Spleen (tissue), 11 donors: Measurements from ENCODE around the gene XRCC4. TPM values are rescaled to one million over a fixed set of nuclear protein-coding genes. Genes with fewer than 3 reads are reported as not detected.

Experiments
- DNase-seq: peaks from one replicate; pipeline ENCODE4 v3.0.0-alpha.2; 2020
- H3K27ac ChIP-seq, 8 donors: fragments of 200-600 bp; sonication (generic) in 7 of 8; 1 replicate in 4 of 8; 2 replicates in 4 of 8; pipeline versions ENCODE4 v1.5.0 to v1.8.0; 2016 to 2021; ENCODE audit warnings: inconsistent platforms in 4 of 8, mild to moderate bottlenecking in 4 of 8, moderate library complexity in 1 of 8
- H3K27me3 ChIP-seq, 7 donors: fragments of 200-600 bp; sonication (generic) in 6 of 7; replicated peaks in 1 of 7; 1 replicate in 4 of 7; 2 replicates in 3 of 7; pipeline versions ENCODE4 v1.5.0 to v1.8.0; 2016 to 2021; ENCODE audit warnings: inconsistent platforms in 3 of 7, mild to moderate bottlenecking in 1 of 7
- H3K36me3 ChIP-seq, 6 donors: fragments of 200-600 bp; sonication (generic) in 5 of 6; 1 replicate in 4 of 6; 2 replicates in 2 of 6; pipeline versions ENCODE4 v1.5.0 to v1.8.0; 2016 to 2021; ENCODE audit warnings: inconsistent platforms in 2 of 6
- H3K4me1 ChIP-seq, 6 donors: fragments of 200-600 bp; sonication (generic) in 5 of 6; 1 replicate in 3 of 6; 2 replicates in 3 of 6; pipeline versions ENCODE4 v1.5.0 to v1.8.0; 2016 to 2021; ENCODE audit warnings: inconsistent platforms in 3 of 6
- H3K4me3 ChIP-seq, 8 donors: fragments of 200-600 bp; sonication (generic) in 7 of 8; 1 replicate in 4 of 8; 2 replicates in 4 of 8; pipeline versions ENCODE4 v1.5.0 to v1.8.0; 2016 to 2021; ENCODE audit warnings: inconsistent platforms in 4 of 8, mild to moderate bottlenecking in 4 of 8, moderate library complexity in 2 of 8
- H3K9me3 ChIP-seq, 8 donors: fragments of 200-600 bp; sonication (generic) in 7 of 8; 1 replicate in 4 of 8; 2 replicates in 4 of 8; pipeline versions ENCODE4 v1.5.0 to v1.8.0; 2016 to 2021; ENCODE audit warnings: inconsistent platforms in 4 of 8
- CTCF ChIP-seq, 11 experiments: fragments of 200-600 bp in 7 of 11; fragments of 450-650 bp in 4 of 11; sonication (generic) in 4 of 11; IDR thresholded peaks in 8 of 11; conservative IDR thresholded peaks in 3 of 11; 1 replicate in 7 of 11; 2 replicates in 4 of 11; pipeline versions ENCODE4 v1.4.0 to v1.8.0; 2016 to 2021; ENCODE audit warnings: antibody characterized with exemption in 11 of 11, inconsistent platforms in 4 of 11, mild to moderate bottlenecking in 1 of 11
- POLR2A ChIP-seq, 3 donors: fragments of 450-650 bp; IDR thresholded peaks; one replicate each; pipeline ENCODE4 v1.5.1; 2017; ENCODE audit warnings: antibody characterized with exemption in 3 of 3, mild to moderate bottlenecking in 1 of 3
- POLR2AphosphoS5 ChIP-seq, 3 donors: sonication (generic); formaldehyde crosslinking; IDR thresholded peaks; one replicate each; pipeline ENCODE4 v1.5.1; 2017; ENCODE audit warnings: antibody characterized with exemption in 3 of 3
- WGBS, 5 donors: extraction: QIAGEN DNeasy Blood & Tissue Kit in 3 of 5; methylation state at CpG; one replicate each; pipeline versions ENCODE4 v1.1.5 to v1.1.7; 2013 to 2018; 5-methylcytosine and 5-hydroxymethylcytosine counted together
- intact Hi-C: fragments of 100-400 bp; cut with DNase I; formaldehyde crosslinking; loops from one replicate; pipeline ENCODE4 v1.15.0; 2023; ENCODE audit warnings: low total_unique reads
- polyA plus RNA-seq, 3 donors: library from polyadenylated mRNA; stranded (reverse); fragments of 200-250 nt; gene quantifications; one replicate each; pipeline ENCODE4 v1.2.1, GENCODE V29; 2013
- total RNA-seq, 7 donors: library from RNA; depleted of rRNA in 3 of 7; stranded (reverse); fragments of >200 nt in 3 of 7; fragmentation: NEBNext Ultra II Directional in 4 of 7; extraction: Animal tissue kit (Norgen Biotek cat#: 25700) in 4 of 7; gene quantifications; one replicate each; pipeline versions ENCODE4 v1.1.0 to v1.2.1, GENCODE V29; 2016 to 2021
- donor health status: healthy with polysubstance abuse.
- donor health status: DM: no; HTN: no; CAD: no; lungs with moderate emphysema.
- donor health status: DM: no; HTN: no; CAD: no.
- donor health status: Bipolar disorder and iron deficiency.
- donor health status: healthy.
- donor health status: DM: no; HTN: no; CAD: no.
- donor health status: DM: yes; HTN: yes; CAD: no.

The XRCC4 gene
- total and polyA plus RNA-seq, 10 donors, result 4.3 to 14.5 (median 9.6) TPM

GRCh38 chr5:83342465-83342864 lies 265.1 kb downstream of the XRCC4 start:
- peaks cover 0 to 21% (median 13%) of the 10 kb centered on the region in 8 donors for H3K9me3 ChIP-seq
- H3K4me1 ChIP-seq, result no peaks in the 10 kb centered on the region
- H3K27ac ChIP-seq, result no peak overlapping the region
- no peak overlapping the region for H3K4me3 ChIP-seq
- H3K27me3 ChIP-seq, result no peaks in the 10 kb centered on the region
- DNase-seq, result no peak
- no peak for TF ChIP-seq POLR2A (IDR thresholded peaks at IDR 0.05)
- no peak for TF ChIP-seq CTCF (IDR thresholded peaks at IDR 0.05 in 8 of 11, conservative IDR thresholded peaks at IDR 0.05 in 3 of 11)
- no peak for TF ChIP-seq POLR2AphosphoS5 (IDR thresholded peaks at IDR 0.05)
- intact Hi-C loops, result no loop called here
- H3K36me3 ChIP-seq, result peaks cover 0 to 2% (median 0%) of the 10 kb centered on the region in 6 donors
- 91 to 96% (median 93%) methylated on average over 2 of the region's 2 CpGs for WGBS, 5 donors

DNA sequence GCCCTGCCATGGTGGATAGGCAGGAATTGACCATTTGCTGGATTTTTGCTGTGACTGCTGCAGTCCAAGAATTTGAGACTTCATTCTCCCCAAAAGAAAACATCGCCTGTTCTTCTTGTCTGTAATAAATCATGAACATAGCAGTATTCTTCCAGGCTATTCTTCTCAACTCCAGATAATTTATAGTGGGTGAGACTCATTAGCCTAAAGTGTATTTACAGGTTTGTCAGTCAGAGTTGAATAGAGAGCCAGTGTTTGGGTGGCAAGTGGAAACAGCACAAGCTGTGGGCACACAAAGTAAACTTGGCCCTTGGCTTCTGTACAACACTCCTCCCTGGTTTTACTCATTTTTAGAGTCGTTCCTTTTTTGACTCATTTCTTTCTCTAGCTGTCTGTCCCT lies 266.0 kb downstream of the XRCC4 start:
- Histone ChIP-seq H3K4me1 (no peaks in the 10 kb centered on the region), H3K4me3 (no peak overlapping the region), H3K36me3 (peaks cover 0 to 9% (median 0%) of the 10 kb centered on the region in 6 donors), H3K27ac (no peak overlapping the region), H3K27me3 (no peaks in the 10 kb centered on the region), H3K9me3 (peaks cover 5 to 29% (median 22%) of the 10 kb centered on the region in 8 donors)
- WGBS, 5 donors, result 76 to 84% (median 81%) methylated on average over 2 of the region's 2 CpGs
- DNase-seq, result no peak
- TF ChIP-seq CTCF (IDR thresholded peaks at IDR 0.05 in 8 of 11, conservative IDR thresholded peaks at IDR 0.05 in 3 of 11) (no peak), POLR2AphosphoS5 (IDR thresholded peaks at IDR 0.05) (no peak), POLR2A (IDR thresholded peaks at IDR 0.05) (no peak)
- intact Hi-C loops, result no loop called here

- Histone ChIP-seq H3K4me1 (no peaks in the 10 kb centered on the region), H3K27me3 (no peaks in the 10 kb centered on the region), H3K27ac (no peak overlapping the region), H3K9me3 (peaks cover 8 to 50% (median 41%) of the 10 kb centered on the region in 8 donors), H3K4me3 (no peak overlapping the region), H3K36me3 (peaks cover 0 to 9% (median 0%) of the 10 kb centered on the region in 6 donors)
- no peak for DNase-seq
- 86 to 98% (median 97%) methylated on average over 6 of the region's 6 CpGs for WGBS, 5 donors
- intact Hi-C loops, result no loop called here
- TF ChIP-seq POLR2AphosphoS5 (IDR thresholded peaks at IDR 0.05), result no peak
- TF ChIP-seq CTCF (IDR thresholded peaks at IDR 0.05 in 8 of 11, conservative IDR thresholded peaks at IDR 0.05 in 3 of 11), result no peak
- no peak for TF ChIP-seq POLR2A (IDR thresholded peaks at IDR 0.05)
These were observed 268.1 kb downstream of the XRCC4 start for GRCh38 chr5:83345423-83345822.

DNA sequence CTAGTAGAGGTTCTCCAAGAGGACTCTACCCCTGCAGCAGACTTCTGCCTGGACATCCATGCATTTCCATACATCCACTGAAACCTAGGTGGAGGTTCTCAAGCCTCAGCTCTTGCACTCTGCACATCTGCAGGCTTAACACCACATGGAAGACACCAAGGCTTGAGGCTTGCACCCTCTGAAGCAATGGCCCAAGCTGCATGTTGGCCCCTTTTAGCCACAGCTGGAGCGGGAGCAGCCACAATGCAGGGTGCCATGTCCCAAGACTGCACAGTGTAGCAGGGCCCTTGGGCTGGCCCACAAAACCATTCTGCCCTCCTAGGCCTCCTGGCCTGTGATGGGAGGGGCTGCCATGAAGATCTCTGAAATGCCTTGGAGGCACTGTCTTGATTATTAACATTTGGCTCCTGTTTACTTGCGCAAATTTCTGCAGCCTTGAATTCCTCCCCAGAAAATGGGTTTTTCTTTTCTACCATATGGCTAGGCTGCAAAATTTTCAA lies 271.0 kb downstream of the XRCC4 start:
- no peak for TF ChIP-seq POLR2A (IDR thresholded peaks at IDR 0.05)
- no peak for TF ChIP-seq CTCF (IDR thresholded peaks at IDR 0.05 in 8 of 11, conservative IDR thresholded peaks at IDR 0.05 in 3 of 11)
- no peak for TF ChIP-seq POLR2AphosphoS5 (IDR thresholded peaks at IDR 0.05)
- no peak overlapping the region for H3K4me3 ChIP-seq
- peaks cover 8 to 59% (median 48%) of the 10 kb centered on the region in 8 donors for H3K9me3 ChIP-seq
- no peak overlapping the region for H3K27ac ChIP-seq
- intact Hi-C loops, result no loop called here
- H3K4me1 ChIP-seq, result no peaks in the 10 kb centered on the region
- DNase-seq, result no peak
- peaks cover 0 to 9% (median 0%) of the 10 kb centered on the region in 6 donors for H3K36me3 ChIP-seq
- WGBS, 5 donors, result 97 to 100% (median 100%) methylated on average over 2 of the region's 2 CpGs
- no peaks in the 10 kb centered on the region for H3K27me3 ChIP-seq
